NCI-H1105 treated with DMSO at 0.1 percent for 48 hours (cell line): ENCODE results near the gene C3orf70.

ENCODE experiments used
- DNase-seq: peaks from one replicate; lab custom pipeline; 2025; lab: John Stamatoyannopoulos, UW

Gene C3orf70

DNA sequence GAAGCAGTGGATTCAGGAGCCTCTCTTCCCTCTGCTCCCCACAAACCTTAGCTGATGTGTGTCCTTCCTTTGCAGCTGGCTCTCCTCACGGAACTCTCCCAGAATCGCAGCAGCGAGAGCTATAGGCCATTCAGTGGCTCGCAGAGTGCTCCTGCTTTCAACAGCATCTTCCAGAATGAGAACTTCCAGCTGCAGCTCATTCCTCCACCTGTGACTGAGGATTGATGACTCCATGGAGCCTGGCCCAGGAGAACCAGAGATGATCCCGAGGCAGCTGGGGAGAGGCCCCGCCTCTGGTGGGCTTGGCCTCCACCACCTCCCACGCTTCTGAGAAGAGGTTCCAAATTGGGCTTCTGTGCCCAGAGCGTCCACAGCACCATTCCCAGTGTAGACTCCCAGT, 101.1 kb downstream of the C3orf70 start:
- DNase-seq: no peak

DNA sequence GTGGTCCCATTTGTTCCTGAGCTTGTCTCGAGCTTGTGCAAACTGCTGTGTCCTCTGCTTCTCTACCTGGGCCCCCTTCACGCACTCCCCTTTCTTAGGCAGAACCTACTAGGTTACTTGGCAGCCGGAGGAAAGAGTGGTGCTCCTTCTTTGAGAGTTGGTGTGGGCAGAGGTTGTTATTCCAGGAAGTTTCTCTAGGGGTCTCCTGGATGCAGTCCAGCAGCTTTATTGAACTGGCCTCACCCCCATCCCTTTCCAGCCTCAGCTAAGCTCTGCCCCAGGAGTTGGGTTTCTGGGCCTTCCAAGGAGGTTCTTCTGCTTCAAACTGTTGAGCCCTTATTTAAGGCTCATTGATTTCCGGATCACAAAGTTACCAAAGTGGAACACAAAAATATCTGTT, 103.2 kb downstream of the C3orf70 start:
- DNase-seq: no peak

DNA sequence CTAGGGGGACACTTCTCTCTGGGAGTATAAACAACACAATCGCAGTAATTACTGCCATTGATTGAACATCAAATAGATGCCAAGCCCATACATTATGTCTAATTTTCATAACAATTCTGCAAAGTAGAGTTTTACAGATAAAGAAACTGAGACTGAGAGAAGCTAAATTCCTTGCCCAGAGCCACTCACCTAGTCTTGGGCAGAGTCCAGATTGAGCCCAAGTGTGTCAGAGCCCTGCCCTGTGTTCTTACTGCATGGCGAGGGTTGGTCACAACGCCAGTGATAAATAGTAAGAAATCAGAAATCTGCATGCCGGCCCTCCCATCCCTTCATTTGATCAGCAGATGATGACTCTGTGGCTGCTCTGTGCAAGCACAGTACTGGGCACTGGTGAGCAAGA, 106.3 kb downstream of the C3orf70 start:
- no peak for DNase-seq

DNA sequence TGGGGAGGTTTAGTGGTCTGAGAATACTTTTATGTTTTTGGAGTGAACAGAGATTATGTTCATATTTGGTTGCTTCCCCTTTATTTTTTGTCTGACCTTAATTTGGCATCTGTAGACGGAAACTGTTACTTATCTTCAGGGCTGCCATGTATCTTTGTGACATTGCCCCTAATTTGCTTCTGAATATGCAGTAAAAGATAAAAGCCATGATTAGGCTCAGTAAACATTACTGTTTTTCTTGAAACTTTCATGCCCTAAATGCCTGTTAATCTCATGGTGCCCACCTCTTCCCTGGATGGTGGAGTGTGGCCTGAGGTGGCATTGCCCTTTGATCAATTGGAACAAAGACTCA, 106.7 kb downstream of the C3orf70 start:
- DNase-seq: no peak

DNA sequence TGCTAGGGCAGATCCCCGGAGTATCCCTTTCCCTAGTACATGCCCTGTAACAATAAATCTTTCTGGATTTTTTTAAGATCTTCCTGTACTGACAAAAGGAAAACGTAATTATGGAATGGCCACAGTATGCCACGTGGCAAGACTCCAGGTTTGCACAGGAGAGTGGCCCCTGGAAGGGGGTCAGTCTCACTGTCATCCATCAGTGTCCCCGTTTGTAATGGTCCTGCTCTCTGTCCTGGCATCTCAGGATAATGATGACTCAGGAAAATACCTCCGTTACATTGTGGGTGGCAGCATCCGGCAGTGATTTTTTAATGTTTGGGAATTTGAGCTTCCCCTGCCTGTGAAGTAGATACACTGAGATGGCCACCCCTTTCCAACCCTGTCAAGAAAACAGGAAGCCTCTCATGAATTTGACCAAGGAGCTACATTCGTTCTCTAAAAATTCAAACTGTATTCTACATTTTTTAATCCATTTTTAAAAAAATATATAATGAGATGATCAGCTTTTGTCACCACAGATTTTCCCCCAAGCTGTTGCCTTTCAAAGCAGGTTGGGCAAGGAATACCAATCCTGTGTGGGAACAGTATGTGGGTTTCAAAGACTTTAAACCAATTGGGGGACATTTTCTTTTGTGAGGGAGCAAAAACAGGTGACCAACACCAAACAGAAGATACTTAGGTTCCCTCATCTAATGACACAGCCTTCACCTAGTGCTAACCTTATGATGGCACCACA, 110.4 kb downstream of the C3orf70 start:
- no peak for DNase-seq

DNA sequence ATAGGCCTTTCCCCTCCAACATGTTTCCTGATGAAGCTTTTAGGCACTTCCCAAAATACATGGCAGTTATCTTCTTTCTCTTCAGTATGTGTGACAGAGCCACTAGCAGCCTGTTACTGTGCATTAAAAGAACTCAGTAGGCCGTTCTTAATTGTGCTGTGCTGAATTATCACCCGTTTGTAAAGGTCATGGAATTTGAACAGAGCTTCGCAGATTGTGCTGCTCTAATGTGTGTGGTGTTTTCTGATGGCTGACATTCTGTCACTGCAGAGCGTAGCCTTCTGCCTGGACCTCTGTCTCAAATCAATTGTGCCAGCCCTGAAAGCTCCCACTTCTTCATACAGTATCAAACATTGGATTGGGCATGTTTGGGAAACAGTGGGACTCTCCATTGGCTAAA, 111.3 kb downstream of the C3orf70 start:
- DNase-seq: no peak

DNA sequence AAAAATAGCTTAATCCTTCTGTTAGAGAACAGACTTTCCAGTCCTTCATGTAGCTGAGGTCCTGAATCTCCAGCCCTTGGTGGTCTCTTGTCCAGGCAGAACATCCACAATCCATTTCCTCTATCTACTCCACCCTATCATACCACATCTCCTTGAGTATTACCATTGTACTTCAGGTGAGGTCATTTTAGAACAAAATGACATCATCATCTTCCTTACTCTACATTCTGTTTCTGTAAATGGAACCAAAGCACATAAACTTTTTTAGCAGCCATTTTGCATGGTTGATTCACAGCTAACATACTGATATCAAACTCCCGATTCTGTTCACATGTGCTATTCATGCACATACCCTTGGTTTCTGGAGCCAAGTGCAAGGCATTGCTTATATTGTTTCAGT, 112.4 kb downstream of the C3orf70 start:
- no peak for DNase-seq

DNA sequence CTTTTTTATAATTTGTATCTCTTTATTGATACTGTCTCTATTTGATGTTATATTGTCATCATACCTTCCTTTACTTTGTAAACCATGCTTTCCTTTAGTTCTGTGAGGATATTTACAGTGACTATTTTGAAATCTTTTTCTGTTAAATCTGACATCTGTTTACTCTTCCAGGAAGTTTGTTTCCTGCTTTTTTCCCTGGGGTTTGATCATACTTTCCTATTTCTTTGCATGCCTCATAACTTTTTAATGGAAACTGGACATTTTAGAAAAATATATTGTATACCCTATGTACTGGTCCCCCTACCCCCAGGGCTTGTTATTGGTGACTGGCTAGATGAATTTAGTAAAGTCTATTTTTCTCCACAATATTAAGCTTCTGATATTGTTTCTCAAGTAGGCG, 115.1 kb downstream of the C3orf70 start:
- no peak for DNase-seq

DNA sequence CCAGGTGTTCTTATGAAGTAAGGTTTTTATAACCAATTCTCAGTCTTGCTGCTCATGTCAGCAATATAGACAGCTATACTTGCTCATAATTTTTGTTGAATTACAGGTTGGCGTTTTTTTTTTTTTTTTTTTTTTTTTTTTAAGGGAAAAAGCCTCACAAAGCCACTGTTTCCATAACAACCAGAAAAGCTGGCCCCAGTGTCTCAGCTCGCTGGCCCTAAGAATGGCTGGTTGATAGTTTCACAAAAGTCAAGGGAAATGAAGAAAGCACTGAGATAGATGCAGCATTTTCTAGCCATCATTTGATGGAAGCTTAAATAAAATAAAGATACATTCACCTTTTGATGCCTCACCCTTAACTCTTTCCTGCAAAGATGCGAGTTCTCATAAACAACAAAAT, 121.9 kb downstream of the C3orf70 start:
- no peak for DNase-seq

DNA sequence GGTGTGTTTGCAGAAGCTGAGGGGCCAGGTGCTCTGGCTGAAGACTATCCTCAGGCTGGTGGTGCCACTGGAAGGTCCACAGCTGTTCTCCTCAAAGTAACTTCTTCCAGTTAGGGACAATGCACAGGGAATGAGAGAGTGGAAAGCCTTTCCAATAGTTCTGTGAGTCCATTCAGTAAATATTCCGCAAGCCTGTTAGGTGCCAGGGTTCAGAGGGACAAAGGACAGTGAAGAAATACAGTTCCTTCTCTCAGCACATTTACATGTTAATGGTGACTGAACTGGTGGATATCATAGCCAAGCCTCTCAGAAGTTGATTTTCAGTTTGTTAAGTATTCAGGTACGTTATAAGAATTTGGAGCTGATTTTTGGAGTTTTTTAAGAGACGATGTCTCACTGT, 122.5 kb downstream of the C3orf70 start:
- no peak for DNase-seq

DNA sequence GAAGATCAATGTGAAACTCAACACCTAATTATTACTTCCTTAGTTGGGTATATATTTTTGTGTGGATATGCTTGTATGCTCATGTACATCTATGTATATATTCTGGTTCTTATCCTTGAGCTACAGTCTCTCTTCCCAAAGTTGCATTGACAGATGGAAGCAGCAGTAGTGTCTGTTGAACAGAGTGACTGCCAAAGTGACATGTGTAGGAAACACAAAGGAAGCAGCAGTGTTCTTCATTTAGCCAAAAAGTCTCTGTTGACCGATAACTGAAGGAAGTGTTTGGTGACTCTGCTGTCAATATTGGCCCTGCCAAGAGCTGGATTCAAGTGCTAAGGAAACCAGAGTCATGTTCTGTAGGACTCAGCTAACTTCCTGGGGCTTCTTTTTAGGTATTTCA, 123.8 kb downstream of the C3orf70 start:
- no peak for DNase-seq

DNA sequence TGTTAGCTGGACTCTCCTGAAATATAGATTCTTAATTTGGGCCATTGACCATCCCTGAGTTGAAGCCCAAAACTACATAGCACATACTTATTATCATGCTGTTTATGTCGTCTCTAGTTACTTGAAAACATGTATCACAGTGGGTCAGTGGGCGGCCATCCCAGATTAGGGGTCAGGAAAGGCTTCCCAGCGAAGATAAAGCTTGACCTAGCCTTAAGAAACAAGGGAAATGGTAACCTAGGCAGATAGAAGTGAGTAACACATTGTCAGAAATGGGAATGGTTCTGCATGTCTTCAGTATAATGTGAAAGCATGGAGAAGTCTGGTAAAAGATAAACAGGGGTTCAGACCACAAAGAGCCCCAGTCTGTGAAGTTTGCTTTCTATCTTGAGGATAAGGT, 124.7 kb downstream of the C3orf70 start:
- DNase-seq: no peak
